Dedifferentiated amniotic fluid mesenchymal stem cell (primary cell): Measurements from ENCODE around the gene RAB22A.

Experiments
- DNase-seq: peaks from one replicate; pipeline ENCODE4 v3.0.0-alpha.2; 2016; ENCODE audit errors: extremely low spot score

The RAB22A gene

GRCh38 chr20:58388028-58388601 lies 78.6 kb downstream of the RAB22A start:
- DNase-seq, result no peak

- peak; percentile 93 for DNase-seq
These were observed 79.4 kb downstream of the RAB22A start, which contains the start of gene VAPB for GRCh38 chr20:58388882-58389323. Gene VAPB, plus strand, starts transcription at chr20:58389229. Its CDS starts 231 bp downstream, at chr20:58389460.

GRCh38 chr20:58389324-58389967 lies 79.9 kb downstream of the RAB22A start:
- DNase-seq, result no peak

- DNase-seq, result no peak
These were observed 80.6 kb downstream of the RAB22A start for GRCh38 chr20:58389968-58390658.

- DNase-seq, result no peak
These were observed 81.1 kb downstream of the RAB22A start for GRCh38 chr20:58390659-58391035.

GRCh38 chr20:58392286-58392685 lies 82.8 kb downstream of the RAB22A start:
- no peak for DNase-seq

GRCh38 chr20:58393299-58393698 lies 83.8 kb downstream of the RAB22A start:
- DNase-seq, result peak; percentile 17

GRCh38 chr20:58394801-58395200 lies 85.3 kb downstream of the RAB22A start:
- DNase-seq, result no peak

GRCh38 chr20:58395604-58396003 lies 86.1 kb downstream of the RAB22A start:
- DNase-seq, result no peak

- DNase-seq, result no peak
These were observed 87.9 kb downstream of the RAB22A start for GRCh38 chr20:58397429-58397828.

GRCh38 chr20:58398254-58398653 lies 88.7 kb downstream of the RAB22A start:
- DNase-seq, result no peak

GRCh38 chr20:58399926-58400325 lies 90.4 kb downstream of the RAB22A start:
- DNase-seq, result no peak

- DNase-seq, result no peak
These were observed 91.6 kb downstream of the RAB22A start for GRCh38 chr20:58401162-58401561.

- DNase-seq, result no peak
These were observed 92.8 kb downstream of the RAB22A start for GRCh38 chr20:58402305-58402704.

GRCh38 chr20:58402827-58403226 lies 93.3 kb downstream of the RAB22A start:
- DNase-seq, result no peak

GRCh38 chr20:58403272-58403671 lies 93.8 kb downstream of the RAB22A start:
- no peak for DNase-seq

- DNase-seq, result no peak
These were observed 96.2 kb downstream of the RAB22A start for GRCh38 chr20:58405504-58406291.

- DNase-seq, result no peak
These were observed 97.0 kb downstream of the RAB22A start for GRCh38 chr20:58406422-58407001.

- DNase-seq, result no peak
These were observed 97.8 kb downstream of the RAB22A start for GRCh38 chr20:58407201-58407873.

- DNase-seq, result no peak
These were observed 98.5 kb downstream of the RAB22A start for GRCh38 chr20:58407966-58408557.
